CD4-positive, alpha-beta T cell (primary cell): Measurements from ENCODE around the gene SP1. TPM values are rescaled to one million over a fixed set of nuclear protein-coding genes. Genes with fewer than 3 reads are reported as not detected.

ENCODE experiments used
- ATAC-seq: fragments of 200-7000 bp; cut with Tn5 transposase; one replicate; pipeline ENCODE4 v1.10.0; 2022; ENCODE audit warnings: mild to moderate bottlenecking; ENCODE audit not compliant: poor library complexity
- CTCF ChIA-PET: fragments of 350-600 bp; sonication (Branson Sonifier 250); formaldehyde crosslinking; loops from one replicate; lab custom pipeline; 2021; ENCODE audit warnings: antibody characterized with exemption, inconsistent platforms; lab: Charles Lee
- POLR2A ChIA-PET: fragments of 350-600 bp; sonication (Branson Sonifier 250); formaldehyde crosslinking; loops from one replicate; lab custom pipeline; 2021; ENCODE audit warnings: antibody characterized with exemption, inconsistent platforms; lab: Charles Lee
- DNase-seq, 14 experiments: peaks; one replicate each; pipeline ENCODE4 v3.0.0-alpha.2; 2013 to 2020; ENCODE audit warnings: mixed read lengths in 2 of 14
- H3K27ac ChIP-seq, 2 donors: one replicate each; pipeline versions ENCODE4 v1.5.1 to v1.7.0; 2013; ENCODE audit warnings: low read length in 2 of 2, low read depth in 1 of 2, mild to moderate bottlenecking in 1 of 2
- H3K27me3 ChIP-seq, 2 experiments: 1 replicate in 1 of 2; 2 replicates in 1 of 2; pipeline versions ENCODE4 v1.6.1 to v1.7.0; 2013; ENCODE audit warnings: low read length in 2 of 2, control low read depth in 1 of 2, mild to moderate bottlenecking in 1 of 2, moderate library complexity in 1 of 2; ENCODE audit not compliant: insufficient read depth in 2 of 2, control insufficient read depth in 1 of 2
- H3K36me3 ChIP-seq: one replicate; pipeline ENCODE4 v1.6.1; 2013; ENCODE audit warnings: low read length, control low read depth; ENCODE audit not compliant: insufficient read depth
- H3K4me1 ChIP-seq: one replicate; pipeline ENCODE4 v1.6.1; 2013; ENCODE audit warnings: low read length, control low read depth; ENCODE audit not compliant: insufficient read depth
- H3K4me3 ChIP-seq: one replicate; pipeline ENCODE4 v1.5.1; 2013; ENCODE audit warnings: mild to moderate bottlenecking, low read length, moderate library complexity
- H3K9me3 ChIP-seq, 2 experiments: 1 replicate in 1 of 2; 2 replicates in 1 of 2; pipeline versions ENCODE4 v1.6.1 to v1.7.0; 2013; ENCODE audit warnings: low read length in 2 of 2, mild to moderate bottlenecking in 2 of 2, control low read depth in 1 of 2, moderate library complexity in 1 of 2; ENCODE audit not compliant: control insufficient read depth in 1 of 2, insufficient read depth in 1 of 2
- H3K27ac Mint-ChIP-seq: one replicate; pipeline ENCODE4 v1.8.0; 2020; ENCODE audit warnings: mixed read lengths
- H3K27me3 Mint-ChIP-seq: one replicate; pipeline ENCODE4 v1.8.0; 2021; ENCODE audit warnings: mixed read lengths
- H3K36me3 Mint-ChIP-seq: one replicate; pipeline ENCODE4 v1.8.0; 2021; ENCODE audit warnings: low read depth, mixed read lengths
- H3K4me1 Mint-ChIP-seq: one replicate; pipeline ENCODE4 v1.8.0; 2021; ENCODE audit warnings: low read depth, mixed read lengths
- H3K4me3 Mint-ChIP-seq: one replicate; pipeline ENCODE4 v1.8.0; 2020; ENCODE audit warnings: mild to moderate bottlenecking, mixed read lengths
- H3K9me3 Mint-ChIP-seq: one replicate; pipeline ENCODE4 v1.8.0; 2020; ENCODE audit warnings: mixed read lengths
- CTCF ChIP-seq: fragments of 200-600 bp; IDR thresholded peaks from one replicate; pipeline ENCODE4 v1.8.0; 2022; ENCODE audit warnings: antibody characterized with exemption, mild to moderate bottlenecking
- intact Hi-C, 2 experiments: fragments of 100-400 bp; cut with DNase I in 1 of 2; cut with micrococcal nuclease in 1 of 2; formaldehyde crosslinking; loops; one replicate each; pipeline versions ENCODE4 v1.15.1 to v1.9.0; 2023 to 2025; cut with DNase I, micrococcal nuclease
- total RNA-seq, 174 experiments: library from RNA in 2 of 174; stranded (reverse) in 2 of 174; gene quantifications; one replicate each; pipeline ENCODE4 v1.2.3 and lab custom pipeline; 2021 to 2026

Gene SP1
- total RNA-seq, 2 experiments from 2014 or later: 42.3 to 43.3 TPM

- ChIA-PET POLR2A (interaction anchor here (1.3 kb wide), 1 partner anchor 38 kb away, joined by 4 read pairs; the partner anchor contains the start of gene TARBP2), CTCF (no interaction called here)
- Histone ChIP-seq H3K9me3 (no peaks in the 10 kb centered on the region), H3K4me3 (no peak overlapping the region), H3K36me3 (peaks cover 98% of the 10 kb centered on the region), H3K4me1 (peaks cover 9% of the 10 kb centered on the region), H3K27me3 (no peaks in the 10 kb centered on the region), H3K27ac (no peak overlapping the region)
- no peaks in the 10 kb centered on the region for H3K27me3 Mint-ChIP-seq
- intact Hi-C loops: no loop called here
- TF ChIP-seq CTCF: no peak
- H3K27ac Mint-ChIP-seq: peak overlapping the region; percentile 30
- no peak for ATAC-seq
- H3K36me3 Mint-ChIP-seq: peaks cover 100% of the 10 kb centered on the region
- H3K9me3 Mint-ChIP-seq: no peaks in the 10 kb centered on the region
- H3K4me3 Mint-ChIP-seq: no peak overlapping the region
- peaks cover 50% of the 10 kb centered on the region for H3K4me1 Mint-ChIP-seq
- no peak for DNase-seq
Observed at GRCh38 chr12:53462935-53463334, 83.0 kb downstream of the SP1 start.

GRCh38 chr12:53463802-53464560 is 84.0 kb downstream of the SP1 start:
- peaks cover 100% of the 10 kb centered on the region for H3K36me3 Mint-ChIP-seq
- peak overlapping the region; percentile 10 for H3K27ac Mint-ChIP-seq
- TF ChIP-seq CTCF: no peak
- Histone ChIP-seq H3K4me1 (peaks cover 9% of the 10 kb centered on the region), H3K9me3 (no peaks in the 10 kb centered on the region), H3K4me3 (no peak overlapping the region), H3K27me3 (no peaks in the 10 kb centered on the region), H3K36me3 (peaks cover 100% of the 10 kb centered on the region), H3K27ac (no peak overlapping the region)
- H3K4me3 Mint-ChIP-seq: no peak overlapping the region
- CTCF ChIA-PET: no interaction called here
- H3K9me3 Mint-ChIP-seq: no peaks in the 10 kb centered on the region
- intact Hi-C loops: no loop called here
- no peaks in the 10 kb centered on the region for H3K27me3 Mint-ChIP-seq
- no peak for ATAC-seq
- DNase-seq: no peak
- H3K4me1 Mint-ChIP-seq: peaks cover 57% of the 10 kb centered on the region
- POLR2A ChIA-PET: no interaction called here

DNA sequence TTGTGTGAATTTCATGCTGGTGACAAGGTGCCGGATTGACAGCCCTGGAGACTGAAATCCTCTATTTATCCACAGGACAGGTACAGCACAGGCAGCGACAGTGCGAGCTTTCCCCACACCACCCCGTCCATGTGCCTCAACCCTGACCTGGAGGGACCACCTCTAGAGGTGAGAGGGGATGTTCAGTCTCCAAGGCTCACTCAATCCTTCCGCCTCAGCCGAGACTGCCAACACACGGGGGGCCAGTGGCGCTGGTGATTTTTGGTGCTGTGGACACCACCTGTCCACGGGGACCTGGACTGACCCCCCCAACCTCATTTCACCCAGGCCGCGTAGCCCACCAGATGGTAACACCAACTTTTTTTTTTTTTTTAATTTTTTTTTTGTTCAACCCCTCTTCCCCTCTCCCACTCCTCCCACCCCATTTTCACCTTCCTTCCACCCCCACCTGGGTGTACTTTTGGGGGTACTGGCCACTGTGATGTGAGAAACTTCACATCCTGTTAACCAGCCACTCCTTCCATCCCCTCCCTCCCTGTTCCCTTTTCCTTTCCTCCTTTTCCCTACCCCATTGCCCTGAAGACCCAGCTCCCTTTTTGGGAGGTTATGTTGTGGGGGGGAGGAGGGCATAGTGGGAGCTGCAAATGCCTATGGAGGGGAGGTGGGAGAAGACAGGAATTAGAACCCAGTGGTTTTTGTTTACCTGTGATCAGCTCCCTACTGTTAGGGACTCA is 84.9 kb downstream of the SP1 start:
- H3K27ac ChIP-seq: no peak overlapping the region
- intact Hi-C loops: no loop called here
- Mint-ChIP-seq H3K27ac (peak overlapping the region; percentile 36), H3K4me1 (peaks cover 53% of the 10 kb centered on the region), H3K27me3 (no peaks in the 10 kb centered on the region), H3K9me3 (no peaks in the 10 kb centered on the region), H3K4me3 (no peak overlapping the region), H3K36me3 (peaks cover 100% of the 10 kb centered on the region)
- POLR2A ChIA-PET: interaction anchor here (0.9 to 1.4 kb wide), 2 partner anchors 8 to 44 kb away, joined by 3 to 4 read pairs; no protein-coding TSS in a partner anchor
- CTCF ChIA-PET: no interaction called here
- DNase-seq: no peak
- H3K27me3 ChIP-seq: no peaks in the 10 kb centered on the region
- TF ChIP-seq CTCF: no peak
- no peaks in the 10 kb centered on the region for H3K9me3 ChIP-seq
- ATAC-seq: no peak
- no peak overlapping the region for H3K4me3 ChIP-seq
- H3K4me1 ChIP-seq: peaks cover 12% of the 10 kb centered on the region
- H3K36me3 ChIP-seq: peaks cover 100% of the 10 kb centered on the region
